Activated CD4-positive, alpha-beta T cell treated with anti-CD3 and anti-CD28 coated beads, Interleukin-2, amount 50 U/mL, for 4 hours (primary cell): ENCODE data around the gene RPTN.

Source experiments
- DNase-seq, 2 experiments: peaks; one replicate each; pipeline ENCODE4 v3.0.0-alpha.2; 2020

The RPTN gene, protein sequence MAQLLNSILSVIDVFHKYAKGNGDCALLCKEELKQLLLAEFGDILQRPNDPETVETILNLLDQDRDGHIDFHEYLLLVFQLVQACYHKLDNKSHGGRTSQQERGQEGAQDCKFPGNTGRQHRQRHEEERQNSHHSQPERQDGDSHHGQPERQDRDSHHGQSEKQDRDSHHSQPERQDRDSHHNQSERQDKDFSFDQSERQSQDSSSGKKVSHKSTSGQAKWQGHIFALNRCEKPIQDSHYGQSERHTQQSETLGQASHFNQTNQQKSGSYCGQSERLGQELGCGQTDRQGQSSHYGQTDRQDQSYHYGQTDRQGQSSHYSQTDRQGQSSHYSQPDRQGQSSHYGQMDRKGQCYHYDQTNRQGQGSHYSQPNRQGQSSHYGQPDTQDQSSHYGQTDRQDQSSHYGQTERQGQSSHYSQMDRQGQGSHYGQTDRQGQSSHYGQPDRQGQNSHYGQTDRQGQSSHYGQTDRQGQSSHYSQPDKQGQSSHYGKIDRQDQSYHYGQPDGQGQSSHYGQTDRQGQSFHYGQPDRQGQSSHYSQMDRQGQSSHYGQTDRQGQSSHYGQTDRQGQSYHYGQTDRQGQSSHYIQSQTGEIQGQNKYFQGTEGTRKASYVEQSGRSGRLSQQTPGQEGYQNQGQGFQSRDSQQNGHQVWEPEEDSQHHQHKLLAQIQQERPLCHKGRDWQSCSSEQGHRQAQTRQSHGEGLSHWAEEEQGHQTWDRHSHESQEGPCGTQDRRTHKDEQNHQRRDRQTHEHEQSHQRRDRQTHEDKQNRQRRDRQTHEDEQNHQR

DNA sequence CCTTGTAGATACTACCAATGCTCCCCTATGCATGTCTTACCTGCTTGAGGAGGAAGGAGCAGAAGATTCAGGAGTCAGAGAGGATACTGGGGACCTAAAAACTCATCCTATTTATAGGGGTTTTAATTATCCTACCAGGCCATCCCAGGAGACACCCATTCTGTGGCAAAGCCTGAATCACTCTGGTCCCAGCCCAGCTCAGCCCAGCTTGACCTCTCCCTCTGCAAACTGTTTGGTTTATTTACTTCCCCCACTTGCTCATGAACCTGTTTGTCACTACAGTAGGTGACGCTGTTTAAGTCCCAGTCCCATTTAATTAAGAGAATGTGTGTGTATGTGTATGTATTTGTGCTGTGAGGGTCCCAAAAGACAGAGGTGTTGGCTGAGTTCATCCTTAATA lies at the start of gene RPTN:
TSS of gene RPTN (minus strand) at position 85 of the 400 bp plus-strand sequence. CDS start 1,339 bp downstream, outside the sequence.
- DNase-seq = no peak

DNA sequence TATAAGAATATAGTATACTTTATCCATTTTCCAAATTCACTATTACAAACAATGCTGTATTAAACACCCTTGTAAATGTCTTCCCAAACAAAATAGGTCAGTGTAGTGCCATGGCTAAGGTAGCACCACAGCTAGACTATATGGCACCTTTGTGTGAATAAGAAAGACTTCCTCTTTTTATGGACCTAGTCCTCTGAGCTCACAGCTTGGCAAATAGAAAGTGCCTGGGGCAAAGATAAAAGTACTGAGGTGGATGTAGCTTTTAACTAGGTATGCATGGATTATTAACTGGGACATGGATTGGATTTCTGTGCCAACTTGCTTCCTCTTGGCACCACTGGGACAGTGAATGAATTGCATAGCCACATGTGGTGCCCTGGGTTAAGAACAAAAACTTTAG lies 40.0 kb upstream of the RPTN start:
- DNase-seq = no peak

DNA sequence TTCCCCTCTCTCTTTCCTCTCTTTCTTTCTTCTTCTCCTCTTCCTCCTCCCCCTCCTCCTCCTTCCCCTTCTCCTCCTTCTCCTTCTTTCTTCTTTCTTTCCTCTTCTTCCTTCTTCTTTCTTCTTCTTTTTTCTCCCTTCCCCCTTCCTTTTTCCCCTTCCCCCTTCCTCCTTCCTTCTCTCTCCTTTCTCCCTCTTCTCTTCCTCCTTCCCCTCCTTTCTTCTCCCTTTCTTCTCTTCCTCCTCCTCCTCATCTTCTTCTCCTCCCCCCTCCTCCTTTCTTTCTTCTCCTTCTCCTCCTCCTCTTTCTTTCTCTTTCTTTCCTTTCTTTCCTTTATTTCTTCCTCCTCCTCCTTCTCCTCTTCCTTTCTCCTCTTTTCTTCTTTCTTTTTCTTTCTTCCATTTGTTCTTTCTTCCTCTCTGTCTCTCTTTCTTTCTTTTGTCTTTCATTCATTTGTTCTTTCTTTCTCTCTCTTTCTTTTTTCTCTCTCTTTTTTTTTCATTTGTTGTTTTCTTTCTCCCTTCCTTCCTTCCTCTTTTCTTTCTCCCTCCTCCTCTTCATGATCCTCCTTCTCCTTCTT lies 38.4 kb upstream of the RPTN start:
- no peak for DNase-seq

DNA sequence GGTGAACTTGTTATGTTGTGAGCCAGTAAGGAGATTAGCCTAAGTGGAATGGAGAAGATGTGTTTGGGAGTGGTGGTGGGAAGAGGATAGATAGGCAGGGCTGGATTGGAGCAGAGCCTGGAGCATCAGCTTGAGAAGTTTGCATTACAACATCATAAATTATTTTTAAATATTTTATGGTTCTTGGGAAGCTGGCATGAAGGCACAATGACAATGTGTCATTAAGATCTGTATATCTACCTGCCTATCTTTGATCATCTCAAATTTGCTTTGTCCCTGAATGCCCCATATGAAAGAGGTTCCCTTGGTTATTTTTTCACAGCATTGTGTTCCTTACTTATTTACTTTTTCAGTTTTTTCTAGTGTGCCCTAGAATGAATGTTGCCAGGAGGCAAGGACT lies 32.7 kb upstream of the RPTN start:
- no peak for DNase-seq

DNA sequence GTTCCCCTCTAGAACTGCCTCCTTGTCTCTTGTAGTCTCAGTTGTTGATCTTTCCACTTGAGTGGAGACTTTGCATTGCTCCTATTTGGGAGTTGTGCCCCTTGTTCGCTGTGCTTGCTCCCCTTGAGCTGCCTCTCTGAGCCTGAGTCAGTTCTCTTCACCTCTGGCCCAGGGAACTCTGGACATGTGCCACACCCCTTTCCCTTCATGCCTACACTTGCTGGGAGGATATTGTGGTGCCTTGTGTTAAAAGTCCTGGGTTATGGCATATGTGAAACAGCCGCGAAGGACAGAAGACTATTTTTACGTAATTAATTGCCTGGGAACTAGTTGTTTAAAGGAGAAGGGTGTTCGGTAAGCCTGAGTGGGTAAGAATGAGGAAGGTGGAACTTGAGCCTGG lies 32.2 kb upstream of the RPTN start:
- no peak for DNase-seq

DNA sequence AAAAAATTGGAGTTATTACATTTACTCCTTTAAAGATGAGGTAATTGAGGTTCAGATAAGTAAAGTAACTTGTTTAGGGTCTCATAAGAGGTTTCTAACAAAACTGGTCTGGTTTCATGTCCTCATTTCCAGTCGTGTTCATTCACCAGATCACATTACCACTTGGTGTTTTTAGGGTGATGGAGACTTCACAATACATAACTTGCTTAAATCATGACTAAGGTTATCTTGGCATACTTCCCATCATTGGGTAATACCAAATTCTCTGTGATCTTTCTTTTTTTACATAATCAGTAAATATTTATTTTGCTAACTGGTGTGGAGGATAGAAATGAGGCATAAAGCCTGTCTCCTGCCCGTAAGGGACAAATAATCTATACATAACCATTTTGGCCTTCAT lies 31.6 kb upstream of the RPTN start:
- DNase-seq = no peak

DNA sequence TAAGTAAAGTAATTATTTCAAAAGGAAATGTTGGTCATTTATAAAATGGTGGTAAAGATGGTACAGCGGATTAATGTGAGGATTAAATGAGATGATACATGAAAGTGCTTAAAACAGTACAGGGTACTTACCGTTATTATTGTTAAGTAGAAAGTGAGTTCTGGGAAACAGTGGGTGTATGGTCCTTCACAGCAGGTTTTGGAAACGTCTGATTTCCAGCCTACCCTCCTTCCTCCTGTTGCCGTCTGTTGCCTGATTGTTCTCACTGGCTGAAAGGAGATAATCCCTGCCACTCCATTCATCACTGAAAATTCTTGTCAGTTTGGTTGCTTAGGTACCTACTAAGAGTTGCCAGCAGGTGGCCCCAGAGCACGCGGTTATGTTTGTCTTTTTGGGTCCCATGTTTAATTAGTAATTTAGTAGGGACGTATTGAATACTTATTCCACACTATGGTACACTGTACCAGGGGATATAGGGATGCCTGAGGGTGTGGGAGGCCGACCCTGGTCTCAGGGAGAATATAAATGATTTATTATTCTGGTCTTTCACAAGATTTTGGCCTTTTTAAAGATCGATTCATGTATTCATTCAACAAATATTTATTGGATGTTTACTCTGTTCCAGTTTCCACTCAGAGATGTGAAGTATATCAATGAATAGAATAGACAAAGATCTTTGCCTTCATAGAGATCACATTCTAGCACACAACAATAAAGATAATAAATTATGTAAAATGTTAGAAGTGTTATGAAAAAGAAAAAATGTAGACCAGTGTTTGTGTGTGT lies 30.8 kb upstream of the RPTN start:
- peak; percentile 62 to 70 for DNase-seq

DNA sequence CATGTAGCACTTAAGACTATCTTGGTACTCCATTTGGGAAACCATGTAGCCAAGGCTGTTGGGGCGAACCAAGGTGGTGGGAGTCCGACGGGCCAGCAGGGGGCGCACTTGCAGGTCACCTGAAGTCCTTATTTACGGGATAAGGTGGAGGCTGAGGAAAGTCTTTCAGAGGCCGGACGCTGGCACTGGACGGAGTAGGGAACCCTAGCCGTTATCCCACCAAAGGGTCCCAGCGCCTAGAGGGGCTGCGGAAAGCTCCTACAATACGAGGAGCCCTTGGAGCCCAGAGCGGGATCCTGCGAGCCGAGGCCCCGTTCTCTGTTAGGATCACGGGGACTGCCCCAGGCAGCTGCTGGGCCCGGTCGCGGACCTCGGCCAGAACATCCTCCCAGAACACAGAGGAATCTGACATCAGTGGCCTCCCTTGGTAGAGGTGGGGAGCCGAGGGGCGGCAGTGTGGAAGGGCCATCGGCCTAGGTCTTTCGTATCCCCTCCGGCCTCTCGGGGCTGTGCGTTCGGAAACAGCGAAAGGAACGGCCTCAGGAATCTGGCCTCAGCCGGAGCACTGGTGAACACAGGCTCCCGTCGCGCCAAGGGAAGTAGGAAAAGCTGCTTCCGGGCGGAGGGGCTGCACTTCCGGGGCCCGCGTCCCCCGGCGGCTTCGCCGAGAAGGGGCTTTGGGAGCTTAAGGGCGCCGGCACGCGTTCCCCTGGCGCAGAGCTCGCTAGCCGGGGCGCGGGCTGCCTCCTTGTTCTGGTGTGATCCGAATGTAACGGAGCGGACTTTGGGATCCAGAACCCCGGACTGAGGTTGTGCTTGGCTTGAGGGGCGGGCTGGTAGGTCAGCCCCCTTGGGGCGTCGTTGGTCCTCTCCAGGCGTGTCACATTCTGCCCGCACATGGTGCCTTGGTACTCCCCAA lies 29.9 kb upstream of the RPTN start:
- peak; percentile 70 to 76 for DNase-seq

DNA sequence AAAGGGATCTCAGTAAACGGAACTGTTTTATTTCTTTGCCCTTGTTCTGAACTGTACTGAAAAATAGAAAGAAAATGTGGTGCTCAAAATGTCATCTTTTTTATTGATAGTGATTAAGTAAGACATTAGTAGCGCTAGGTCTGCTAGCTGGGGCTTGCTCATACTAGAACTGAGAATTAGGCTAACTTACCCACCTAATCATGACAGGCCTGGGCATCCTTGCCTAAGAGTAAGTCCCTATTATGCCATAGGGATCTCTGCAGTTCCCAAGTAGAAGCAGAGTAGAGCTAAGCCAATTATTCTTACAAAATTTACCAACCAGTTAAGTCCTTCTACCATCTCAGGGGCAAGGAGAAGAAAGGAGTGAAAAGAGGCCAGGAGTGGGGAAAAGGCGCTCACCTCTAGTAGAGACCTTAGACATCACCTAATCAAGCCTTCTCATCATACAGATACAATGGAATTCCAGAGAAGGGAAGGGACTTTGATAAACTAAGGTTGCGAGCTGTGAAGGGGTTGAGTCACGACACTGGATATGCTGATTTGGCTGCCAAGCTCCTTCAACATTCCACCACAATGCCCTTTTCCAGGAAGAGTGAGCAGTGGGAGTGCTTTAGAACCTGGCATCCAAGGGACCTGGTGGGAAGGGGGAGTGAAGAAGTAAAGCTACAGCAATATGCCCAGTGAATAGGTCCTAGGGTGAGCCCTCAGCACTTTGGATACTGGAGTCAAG lies 27.7 kb upstream of the RPTN start:
- DNase-seq = no peak

DNA sequence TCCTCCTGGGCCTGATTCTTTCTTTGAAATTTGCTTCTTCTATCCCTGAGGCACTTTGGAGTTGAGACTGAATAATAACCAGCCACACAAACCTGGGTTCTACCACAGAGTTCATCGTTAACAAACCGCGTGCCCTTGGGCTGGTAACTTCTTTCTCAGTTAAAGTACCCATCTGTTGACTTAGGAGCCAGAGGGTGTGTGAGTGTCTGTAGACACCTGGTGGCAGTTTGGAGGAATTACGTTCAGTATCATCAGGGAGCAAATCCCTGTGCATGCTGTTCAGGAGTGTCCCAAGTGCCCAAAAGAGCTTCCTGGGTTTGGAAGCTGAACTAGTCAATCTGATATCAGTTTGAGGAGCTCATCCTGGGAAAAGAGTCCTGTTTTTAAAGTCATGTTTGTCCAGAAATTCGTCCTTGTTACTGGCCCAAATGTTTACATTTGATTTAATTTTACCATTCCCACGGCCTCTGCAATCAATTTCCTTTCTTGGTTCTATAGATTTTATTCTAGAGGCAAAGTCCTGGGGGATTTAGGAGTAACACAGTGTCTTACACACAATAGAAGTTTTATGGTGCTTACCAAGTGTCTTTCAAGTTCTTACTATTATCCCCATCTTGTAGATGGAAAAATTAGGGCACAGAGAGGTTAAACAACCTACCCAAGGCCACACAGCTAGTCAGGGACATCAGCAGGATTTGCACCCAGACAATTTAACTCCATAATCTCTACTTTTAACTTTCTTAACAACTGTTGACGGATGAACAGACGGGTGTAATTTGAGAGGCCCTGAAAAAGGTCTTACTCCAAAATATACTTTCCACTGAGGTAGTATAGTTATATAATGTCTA lies 26.7 kb upstream of the RPTN start:
- DNase-seq = peak; percentile 3 to 11

DNA sequence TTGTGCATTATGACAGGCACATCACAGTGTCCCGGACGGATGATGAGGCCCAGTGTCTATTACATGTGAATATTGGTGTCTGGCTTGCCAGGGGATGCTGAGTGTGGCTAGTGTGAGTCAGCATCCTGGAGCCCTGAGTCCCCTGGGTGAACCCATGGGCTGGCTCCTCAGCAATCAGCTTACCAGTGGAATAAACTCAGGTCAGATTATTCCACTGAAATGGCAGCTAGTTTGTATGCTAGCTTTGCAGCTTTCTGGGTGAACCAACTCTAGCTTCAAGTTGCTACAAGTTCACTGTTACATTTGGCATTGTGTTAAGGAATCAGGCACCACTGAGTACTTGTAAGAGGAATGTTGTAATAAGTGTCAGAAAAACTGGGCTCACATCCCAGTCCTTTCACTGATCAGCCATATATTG lies 23.9 kb upstream of the RPTN start:
- DNase-seq = peak in 1 of 2 experiments; percentile 9

DNA sequence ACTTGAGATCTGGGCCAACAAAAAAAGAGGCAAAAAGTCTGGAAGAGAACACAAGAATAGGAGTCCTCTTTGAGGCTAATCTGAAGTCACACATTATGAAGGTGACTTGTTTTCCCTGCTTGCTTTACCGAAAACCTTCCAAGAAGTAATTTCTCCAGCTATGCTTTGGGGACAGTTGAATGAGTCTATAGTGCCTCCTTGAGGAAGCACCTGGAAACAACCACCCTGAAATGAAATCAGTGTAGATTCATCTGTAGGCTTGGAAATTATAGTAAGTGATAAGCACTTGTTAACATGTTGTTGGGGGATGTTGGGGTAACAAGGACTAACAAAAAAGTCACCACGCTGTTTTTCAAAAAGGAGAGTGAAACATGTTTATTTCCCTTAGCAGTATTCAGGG lies 23.4 kb upstream of the RPTN start:
- no peak for DNase-seq

DNA sequence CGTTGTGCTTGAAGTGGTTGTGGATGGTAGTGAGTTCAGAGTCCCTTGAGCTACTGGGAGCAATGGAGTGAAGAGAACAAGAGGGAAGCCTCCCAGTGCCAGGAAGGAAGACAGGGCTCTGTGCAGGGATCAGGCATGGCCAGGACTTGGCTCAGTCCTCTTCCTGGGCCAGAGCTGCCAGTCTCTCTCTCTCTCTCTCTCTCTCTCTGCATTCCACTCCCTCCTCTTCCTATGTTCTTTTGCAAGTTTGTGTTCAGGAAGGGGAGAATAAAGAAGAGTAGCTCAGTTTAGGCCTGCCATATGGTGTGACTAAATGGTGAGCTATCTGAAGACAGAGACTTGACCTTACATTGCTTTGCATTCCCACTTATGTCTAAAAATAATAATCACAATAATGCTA lies 20.5 kb upstream of the RPTN start:
- no peak for DNase-seq

DNA sequence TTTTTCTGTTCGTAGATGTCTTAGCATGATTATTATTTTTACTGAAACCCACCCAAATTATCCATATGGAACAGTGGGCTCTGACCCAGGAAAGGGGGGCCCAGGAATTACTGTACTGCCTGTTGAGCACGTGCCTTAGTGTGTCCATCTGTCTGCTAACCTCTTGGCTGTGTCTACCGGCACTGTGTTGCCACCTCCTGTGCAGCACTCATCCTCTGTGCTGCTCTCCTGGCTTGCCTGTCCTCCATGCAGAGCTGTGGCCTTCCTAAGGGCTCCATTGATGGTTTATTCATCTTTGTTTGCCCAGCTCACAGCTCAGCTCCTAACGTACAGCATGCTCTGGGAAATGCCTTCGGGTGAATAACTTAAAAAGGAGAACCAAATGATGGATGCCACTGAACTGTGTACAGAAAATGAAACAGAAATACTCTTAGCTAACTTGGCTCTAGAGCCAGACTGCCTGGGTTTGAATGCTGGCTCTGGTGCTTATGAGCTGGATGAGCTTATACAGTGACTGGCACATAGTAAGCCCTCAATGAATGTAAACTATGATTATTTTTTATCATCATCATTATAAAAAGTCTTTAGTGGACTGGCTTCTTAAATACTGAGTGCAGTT lies 11.4 kb upstream of the RPTN start:
- DNase-seq = no peak

DNA sequence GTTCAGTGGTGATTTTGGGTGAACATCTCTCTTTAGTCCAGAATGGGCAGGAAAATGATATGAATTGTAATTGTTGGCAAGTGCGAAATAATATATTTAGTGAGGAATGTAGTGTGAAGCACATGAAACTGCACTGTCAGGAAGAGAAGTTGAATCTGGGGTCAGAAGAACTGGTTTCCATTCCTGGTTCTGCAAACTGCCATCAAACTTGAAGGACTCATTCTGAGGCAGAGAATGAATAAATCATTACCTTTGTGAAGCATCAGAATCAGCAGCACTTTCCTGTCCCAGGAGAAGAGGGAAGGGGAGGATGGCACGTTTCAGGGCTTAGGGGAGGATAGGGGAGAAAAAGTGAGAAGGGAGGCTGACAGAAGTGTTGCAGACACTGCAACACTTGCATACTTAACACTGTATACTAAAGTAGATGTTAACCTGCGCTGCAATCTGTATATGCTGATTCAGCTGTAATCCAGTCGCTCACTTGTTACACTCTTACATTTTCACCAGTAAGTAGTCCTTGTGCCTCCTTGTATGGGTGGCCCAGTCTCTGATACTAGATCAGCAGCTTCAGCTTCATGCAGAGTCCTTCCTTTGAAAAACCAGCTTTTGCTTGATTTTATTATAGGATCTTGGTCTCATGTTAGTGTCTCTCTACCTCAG lies 10.5 kb upstream of the RPTN start:
- no peak for DNase-seq

DNA sequence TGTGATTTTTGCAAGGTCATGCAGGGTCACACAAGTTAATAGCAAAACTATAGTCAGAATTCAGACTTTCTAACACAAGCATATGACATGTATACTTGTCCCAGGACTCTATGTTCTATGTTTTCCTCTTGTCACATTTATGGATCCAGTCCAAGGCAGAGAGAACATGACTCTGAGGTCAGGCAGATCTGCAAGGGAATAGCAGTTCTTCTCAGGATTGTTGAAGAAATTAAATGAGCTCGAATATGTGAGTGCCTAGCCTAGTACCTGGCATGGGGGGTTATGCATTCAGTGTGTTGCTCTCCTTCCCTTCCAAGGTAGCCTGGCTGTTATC lies 9.5 kb upstream of the RPTN start:
- no peak for DNase-seq

DNA sequence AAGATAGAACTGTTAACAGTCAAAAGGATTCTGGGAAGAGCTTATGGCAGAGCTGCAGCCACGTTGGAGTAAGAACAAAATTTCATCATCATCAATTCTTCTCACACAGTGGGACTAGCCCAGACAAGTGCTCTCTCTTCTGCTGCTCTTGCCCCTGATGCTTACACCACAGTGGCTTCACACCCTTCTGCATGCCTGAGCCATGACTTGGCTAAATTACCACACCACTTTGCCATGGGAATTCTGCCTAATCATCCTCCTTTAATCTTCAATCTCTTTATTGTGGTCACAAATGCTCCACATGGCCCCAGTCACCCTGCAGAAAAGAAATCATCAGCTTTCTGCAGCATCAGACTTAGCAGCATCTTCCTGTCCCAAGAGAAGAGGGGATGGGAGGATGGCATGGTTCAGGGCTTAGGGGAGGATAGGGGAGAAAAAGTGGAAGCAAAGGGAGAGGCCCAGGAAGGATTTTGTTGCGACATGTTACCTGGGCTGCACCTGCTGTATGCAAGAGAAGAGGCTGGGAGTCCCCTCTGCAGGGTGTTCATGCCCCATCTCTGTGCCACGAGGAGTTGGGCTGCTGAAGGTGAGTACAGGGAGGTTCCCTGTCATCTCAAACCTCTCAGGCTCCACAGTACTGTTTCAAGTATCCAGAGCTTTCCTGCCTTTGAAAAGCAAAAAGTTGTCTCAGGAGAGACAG lies 9.0 kb upstream of the RPTN start:
- no peak for DNase-seq

DNA sequence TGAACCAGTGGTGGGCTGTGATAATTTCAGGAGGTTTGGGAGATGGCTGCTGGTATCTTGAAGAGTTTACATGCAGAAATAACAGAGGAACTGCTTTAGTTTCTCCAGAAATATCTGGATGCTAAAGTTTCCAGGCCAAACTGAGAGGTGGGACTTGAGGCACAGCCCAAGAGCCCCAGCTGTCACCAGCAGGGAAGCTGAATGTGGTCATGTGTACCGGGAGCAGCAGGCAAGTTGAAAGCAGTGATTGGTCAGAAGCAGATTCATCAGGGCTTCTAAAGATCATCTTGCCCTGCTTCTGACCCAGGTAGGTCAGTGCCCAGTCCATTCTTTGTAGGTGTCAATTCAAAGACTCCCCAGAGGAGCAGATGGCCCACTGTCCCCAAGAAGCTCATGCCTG lies 7.9 kb upstream of the RPTN start:
- no peak for DNase-seq
